ENCODE results near the gene MIA2. TPM values are rescaled to one million over a fixed set of nuclear protein-coding genes. Genes with fewer than 3 reads are reported as not detected.
"Not testable (repeated sequence)": the region's sequence is repeated elsewhere in the genome, so short reads cannot be mapped to it uniquely, and the experiment has no call there.

The MIA2 gene
- total and polyA plus RNA-seq, 2 experiments from 2014 or later, result 43.9 to 86.0 TPM

DNA sequence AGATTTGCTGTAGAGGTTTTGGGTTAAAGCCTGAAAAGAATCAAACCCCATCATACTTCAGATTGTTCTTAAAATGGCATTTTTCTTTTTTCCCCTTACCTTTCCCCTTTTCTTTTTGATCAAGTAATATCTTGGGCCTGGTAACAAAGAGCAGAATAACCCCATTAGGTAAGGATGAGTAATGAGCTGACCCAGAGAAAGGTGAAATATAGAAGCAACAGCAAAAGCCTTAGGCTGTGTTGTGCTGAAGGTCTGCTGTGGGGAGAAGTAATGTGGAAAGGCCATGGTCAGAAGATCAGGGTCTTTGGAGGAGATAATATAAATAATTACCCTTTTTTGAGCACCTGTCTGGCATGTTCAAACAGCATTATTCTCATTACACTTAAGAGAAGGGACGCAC, 42.3 kb downstream of the MIA2 start:
- H3K9me3 ChIP-seq (ENCODE audit: low read depth), result no peaks in the 10 kb centered on the region
- no peak overlapping the region for H3K4me3 ChIP-seq
- H3K9me2 ChIP-seq (replicated peaks; ENCODE audit: insufficient read depth), result no peaks in the 10 kb centered on the region
- H3K36me3 ChIP-seq (replicated peaks; ENCODE audit: insufficient read depth, low read depth), result no peaks in the 10 kb centered on the region
- H3K27ac ChIP-seq, result no peak overlapping the region
- DNase-seq (ENCODE audit: low spot score), result no peak
- H2AFZ ChIP-seq, result no peak overlapping the region
- H3K79me2 ChIP-seq, result peaks cover 78% of the 10 kb centered on the region
- H3K4me2 ChIP-seq, result no peak overlapping the region
- TF ChIP-seq CTCF (IDR thresholded peaks at IDR 0.05; ENCODE audit: poor library complexity) (no peak), EZH2 (IDR thresholded peaks at IDR 0.05; ENCODE audit: borderline replicate concordance) (no peak), EZH2phosphoT487 (IDR thresholded peaks at IDR 0.05; ENCODE audit: low read depth, severe bottlenecking, unreplicated experiment) (no peak)
- 100% methylated on average over 1 of the region's 1 CpG for WGBS (ENCODE audit: low lambda C conversion rate, missing lambda C conversion rate)
- H4K20me1 ChIP-seq (ENCODE audit: insufficient read depth, poor library complexity, severe bottlenecking), result peaks cover 38% of the 10 kb centered on the region
- H3K27me3 ChIP-seq, result no peaks in the 10 kb centered on the region
- H3K4me1 ChIP-seq (ENCODE audit: insufficient read depth), result no peaks in the 10 kb centered on the region

GRCh38 chr14:39276579-39277114, 42.9 kb downstream of the MIA2 start:
- Histone ChIP-seq H3K9me2 (replicated peaks; ENCODE audit: insufficient read depth) (no peaks in the 10 kb centered on the region), H3K4me3 (no peak overlapping the region), H3K36me3 (replicated peaks; ENCODE audit: insufficient read depth, low read depth) (no peaks in the 10 kb centered on the region), H3K9me3 (ENCODE audit: low read depth) (no peaks in the 10 kb centered on the region), H3K27ac (no peak overlapping the region), H3K79me2 (peaks cover 72% of the 10 kb centered on the region), H3K27me3 (no peaks in the 10 kb centered on the region), H4K20me1 (ENCODE audit: insufficient read depth, poor library complexity, severe bottlenecking) (peaks cover 31% of the 10 kb centered on the region), H3K4me2 (no peak overlapping the region), H2AFZ (no peak overlapping the region), H3K4me1 (ENCODE audit: insufficient read depth) (no peaks in the 10 kb centered on the region)
- TF ChIP-seq CTCF (IDR thresholded peaks at IDR 0.05; ENCODE audit: poor library complexity) (no peak), EZH2 (IDR thresholded peaks at IDR 0.05; ENCODE audit: borderline replicate concordance) (no peak), EZH2phosphoT487 (IDR thresholded peaks at IDR 0.05; ENCODE audit: low read depth, severe bottlenecking, unreplicated experiment) (no peak)
- no peak for DNase-seq (ENCODE audit: low spot score)
- WGBS (ENCODE audit: low lambda C conversion rate, missing lambda C conversion rate), result 95% methylated on average over 2 of the region's 2 CpGs

DNA sequence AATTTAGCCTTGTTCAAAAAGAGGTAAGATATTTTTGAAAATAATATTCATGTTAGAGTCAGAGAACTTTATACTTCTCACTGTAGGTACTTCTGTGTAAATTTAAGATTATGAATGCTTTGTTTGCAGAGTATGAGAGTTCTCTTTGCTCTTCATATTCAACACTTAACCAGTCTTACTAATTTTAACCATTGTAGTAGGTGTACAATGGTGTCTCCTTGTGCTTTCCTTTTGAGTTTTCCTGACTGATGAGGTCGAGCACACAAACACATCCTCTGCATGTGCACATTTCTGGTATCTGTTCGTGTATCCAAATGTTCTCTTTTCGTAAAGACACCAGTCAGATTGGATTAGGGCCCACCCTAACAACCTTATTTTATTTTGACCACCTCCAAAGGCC, 45.8 kb downstream of the MIA2 start:
- Histone ChIP-seq H3K4me1 (ENCODE audit: insufficient read depth) (no peaks in the 10 kb centered on the region), H3K4me2 (no peak overlapping the region), H3K4me3 (no peak overlapping the region), H3K27me3 (no peaks in the 10 kb centered on the region), H3K9me2 (replicated peaks; ENCODE audit: insufficient read depth) (no peaks in the 10 kb centered on the region), H4K20me1 (ENCODE audit: insufficient read depth, poor library complexity, severe bottlenecking) (peaks cover 20% of the 10 kb centered on the region), H2AFZ (no peak overlapping the region), H3K79me2 (peaks cover 59% of the 10 kb centered on the region), H3K9me3 (ENCODE audit: low read depth) (no peaks in the 10 kb centered on the region), H3K27ac (no peak overlapping the region), H3K36me3 (replicated peaks; ENCODE audit: insufficient read depth, low read depth) (no peaks in the 10 kb centered on the region)
- WGBS (ENCODE audit: low lambda C conversion rate, missing lambda C conversion rate), result 95% methylated on average over 3 of the region's 3 CpGs
- no peak for TF ChIP-seq CTCF (IDR thresholded peaks at IDR 0.05; ENCODE audit: poor library complexity)
- TF ChIP-seq EZH2 (IDR thresholded peaks at IDR 0.05; ENCODE audit: borderline replicate concordance), result no peak
- DNase-seq (ENCODE audit: low spot score), result no peak

DNA sequence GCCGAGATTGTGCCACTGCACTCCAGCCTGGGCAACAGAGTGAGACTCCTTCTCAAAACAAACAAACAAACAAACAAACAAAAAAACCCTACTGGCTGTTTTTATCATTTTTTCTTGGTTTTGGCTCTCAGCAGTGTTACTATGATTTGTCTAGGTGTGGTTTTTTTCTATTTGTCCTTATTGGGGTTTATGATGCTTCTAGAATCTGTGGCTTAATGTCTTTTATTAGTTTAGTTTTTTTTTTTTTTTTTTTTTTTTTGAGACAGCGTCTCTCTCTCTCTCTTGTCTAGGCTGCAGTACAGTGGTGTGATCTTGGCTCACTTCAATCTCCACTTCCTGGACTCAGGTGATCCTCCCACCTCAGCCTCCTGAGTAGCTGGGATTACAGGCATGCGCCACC, 47.0 kb downstream of the MIA2 start:
- not testable (repeated sequence) for H3K4me3 ChIP-seq; H2AFZ ChIP-seq; H3K36me3 ChIP-seq (replicated peaks; ENCODE audit: insufficient read depth, low read depth); H3K9me2 ChIP-seq (replicated peaks; ENCODE audit: insufficient read depth); H3K4me1 ChIP-seq (ENCODE audit: insufficient read depth); H3K27ac ChIP-seq; H3K9me3 ChIP-seq (ENCODE audit: low read depth); H3K4me2 ChIP-seq; DNase-seq (ENCODE audit: low spot score); H3K27me3 ChIP-seq
- WGBS (ENCODE audit: low lambda C conversion rate, missing lambda C conversion rate), result 96% methylated on average over 3 of the region's 3 CpGs
- Histone ChIP-seq H4K20me1 (ENCODE audit: insufficient read depth, poor library complexity, severe bottlenecking) (peaks cover 15% of the 10 kb centered on the region), H3K79me2 (peaks cover 47% of the 10 kb centered on the region)

All from hepatocyte (in vitro differentiated cells).